Ovary (tissue), 9 donors: ENCODE data around the gene NAA30. TPM values are rescaled to one million over a fixed set of nuclear protein-coding genes. Genes with fewer than 3 reads are reported as not detected.

Source experiments
- DNase-seq, 5 donors: peaks; one replicate each; pipeline ENCODE4 v3.0.0-alpha.2; 2019 to 2020
- H3K27ac ChIP-seq, 2 donors: fragments of 200-600 bp; one replicate each; pipeline versions ENCODE4 v1.5.1 to v1.8.0; 2019 to 2022
- H3K27me3 ChIP-seq: fragments of 200-600 bp; one replicate; pipeline ENCODE4 v1.8.0; 2022
- H3K36me3 ChIP-seq: fragments of 200-600 bp; sonication (generic); one replicate; pipeline ENCODE4 v1.5.1; 2019
- H3K4me1 ChIP-seq: one replicate; pipeline ENCODE4 v1.8.1; 2013; ENCODE audit warnings: mild to moderate bottlenecking, moderate library complexity; ENCODE audit not compliant: insufficient read depth
- H3K4me3 ChIP-seq: fragments of 200-600 bp; sonication (generic); one replicate; pipeline ENCODE4 v1.5.1; 2017
- H3K9me3 ChIP-seq, 2 donors: fragments of 200-600 bp in 1 of 2; sonication (generic) in 1 of 2; one replicate each; pipeline versions ENCODE4 v1.5.1 to v1.8.1; 2013 to 2019; ENCODE audit warnings: mild to moderate bottlenecking in 1 of 2, moderate library complexity in 1 of 2
- CTCF ChIP-seq, 3 donors: fragments of 450-650 bp in 2 of 3; fragments of 200-600 bp in 1 of 3; IDR thresholded peaks; one replicate each; pipeline versions ENCODE4 v1.5.1 to v1.8.0; 2016 to 2022; ENCODE audit warnings: antibody characterized with exemption in 3 of 3, mild to moderate bottlenecking in 1 of 3
- EP300 ChIP-seq: sonication (generic); formaldehyde crosslinking; IDR thresholded peaks from one replicate; pipeline ENCODE4 v1.6.1; 2017; ENCODE audit warnings: antibody characterized with exemption
- POLR2A ChIP-seq: fragments of 450-650 bp; IDR thresholded peaks from one replicate; pipeline ENCODE4 v1.6.1; 2017; ENCODE audit warnings: antibody characterized with exemption, mild to moderate bottlenecking, moderate library complexity
- WGBS, 3 donors: extraction: QIAGEN DNeasy Blood & Tissue Kit in 1 of 3; methylation state at CpG; one replicate each; pipeline versions ENCODE4 v1.1.5 to v1.1.7; 2013 to 2017; 5-methylcytosine and 5-hydroxymethylcytosine counted together
- intact Hi-C, 4 donors: fragments of 100-400 bp; cut with DNase I; formaldehyde crosslinking; loops; one replicate each; pipeline versions ENCODE4 v1.11.0 to v1.15.1; 2022 to 2023
- polyA plus RNA-seq, 2 donors: library from polyadenylated mRNA; stranded (reverse); fragments of 200-250 nt in 1 of 2; fragments of 350-450 nt in 1 of 2; fragmentation: Illumina TruSeq in 1 of 2; extraction: RNeasy Lipid Tissue Mini Kit (QIAGEN cat#74804) in 1 of 2; gene quantifications; one replicate each; pipeline ENCODE4 v1.2.3, GENCODE V29; 2013 to 2014
- total RNA-seq, 7 donors: library from RNA; depleted of rRNA in 2 of 7; stranded (reverse); fragments of >200 nt in 2 of 7; fragmentation: NEBNext Ultra II Directional in 3 of 7; extraction: Animal tissue kit (Norgen Biotek cat#: 25700) in 3 of 7; gene quantifications; one replicate each; pipeline versions ENCODE4 v1.1.0 to v1.2.4, GENCODE V29; 2016 to 2023
- donor health status: DM: no; HTN: no; CAD: no; lungs with moderate emphysema.
- donor health status: DM: no; HTN: no; CAD: no.
- donor health status: Bipolar disorder and iron deficiency.
- donor health status: DM: yes; HTN: yes; CAD: no.
- donor health status: DM: no; HTN: no; CAD: no.
- donor health status: DM: yes; HTN: yes; CAD: no.

Gene NAA30
- total and polyA plus RNA-seq, 9 donors = 9.4 to 29.4 (median 17.1) TPM

GRCh38 chr14:57391517-57392195, 1.3 kb downstream of the NAA30 start:
- intact Hi-C loops = no loop called here
- Histone ChIP-seq H3K4me1 (peaks cover 2% of the 10 kb centered on the region), H3K36me3 (no peaks in the 10 kb centered on the region), H3K9me3 (no peaks in the 10 kb centered on the region), H3K27me3 (no peaks in the 10 kb centered on the region), H3K27ac (peak overlapping the region; percentile 19 to 84), H3K4me3 (peak overlapping the region; percentile 50)
- TF ChIP-seq POLR2A (no peak), EP300 (no peak), CTCF (IDR thresholded peaks at IDR 0.05) (no peak)
- DNase-seq = no peak
- WGBS, 3 donors = 5 to 12% (median 7%) methylated on average over 23 of the region's 23 CpGs

GRCh38 chr14:57392830-57393229, 2.4 kb downstream of the NAA30 start:
- intact Hi-C loops = no loop called here
- Histone ChIP-seq H3K27ac (no peak overlapping the region), H3K27me3 (no peaks in the 10 kb centered on the region), H3K36me3 (no peaks in the 10 kb centered on the region), H3K4me1 (peaks cover 2% of the 10 kb centered on the region), H3K4me3 (no peak overlapping the region), H3K9me3 (no peaks in the 10 kb centered on the region)
- TF ChIP-seq CTCF (IDR thresholded peaks at IDR 0.05) (no peak), POLR2A (no peak)
- DNase-seq = no peak

- no peaks in the 10 kb centered on the region for H3K27me3 ChIP-seq
- peaks cover 5% of the 10 kb centered on the region for H3K4me1 ChIP-seq
- no peak for DNase-seq
- no peaks in the 10 kb centered on the region for H3K9me3 ChIP-seq
- no peak overlapping the region for H3K4me3 ChIP-seq
- TF ChIP-seq CTCF (IDR thresholded peaks at IDR 0.05) = no peak
- no peak for TF ChIP-seq POLR2A
- no peak for TF ChIP-seq EP300
- no peak overlapping the region for H3K27ac ChIP-seq
- H3K36me3 ChIP-seq = no peaks in the 10 kb centered on the region
- intact Hi-C loops = no loop called here
- WGBS, 3 donors = 81 to 83% (median 82%) methylated on average over 4 of the region's 4 CpGs
Measured at GRCh38 chr14:57400556-57401494, 10.4 kb downstream of the NAA30 start.

- H3K4me1 ChIP-seq = peaks cover 5% of the 10 kb centered on the region
- intact Hi-C loops = no loop called here
- H3K36me3 ChIP-seq = no peaks in the 10 kb centered on the region
- 26 to 47% (median 30%) methylated on average over 2 of the region's 2 CpGs for WGBS, 3 donors
- peak overlapping the region in 1 of 2 donors; percentile 44 for H3K27ac ChIP-seq
- no peak for DNase-seq
- no peak overlapping the region for H3K4me3 ChIP-seq
- H3K27me3 ChIP-seq = no peaks in the 10 kb centered on the region
- H3K9me3 ChIP-seq = no peaks in the 10 kb centered on the region
- no peak for TF ChIP-seq POLR2A
- TF ChIP-seq EP300 = no peak
- TF ChIP-seq CTCF (IDR thresholded peaks at IDR 0.05) = no peak
Measured at GRCh38 chr14:57401501-57401900, 11.1 kb downstream of the NAA30 start.
